Measurements from ENCODE around the gene PHF20.
"Not testable (repeated sequence)": the region's sequence is repeated elsewhere in the genome, so short reads cannot be mapped to it uniquely, and the experiment has no call there.

PHF20 gene

GRCh38 chr20:35783811-35784210 lies 12.0 kb downstream of the PHF20 start:
- not testable (repeated sequence) for DNase-seq

GRCh38 chr20:35785541-35785940 lies 13.7 kb downstream of the PHF20 start:
- not testable (repeated sequence) for DNase-seq

GRCh38 chr20:35788796-35789195 lies 17.0 kb downstream of the PHF20 start:
- peak; percentile 89 for DNase-seq

- DNase-seq = no peak
These were observed 19.3 kb downstream of the PHF20 start for GRCh38 chr20:35791097-35791496.

- DNase-seq = no peak
These were observed 20.0 kb downstream of the PHF20 start for GRCh38 chr20:35791821-35792220.

- DNase-seq = no peak
These were observed 20.9 kb downstream of the PHF20 start for GRCh38 chr20:35792740-35793139.

- DNase-seq = no peak
These were observed 24.8 kb downstream of the PHF20 start for GRCh38 chr20:35796571-35796970.

- DNase-seq = no peak
These were observed 30.1 kb downstream of the PHF20 start for GRCh38 chr20:35801865-35802264.

- no peak for DNase-seq
These were observed 34.3 kb downstream of the PHF20 start for GRCh38 chr20:35806075-35806474.

GRCh38 chr20:35807877-35808276 lies 36.1 kb downstream of the PHF20 start:
- no peak for DNase-seq

- no peak for DNase-seq
These were observed 48.9 kb downstream of the PHF20 start for GRCh38 chr20:35820715-35821114.

- no peak for DNase-seq
These were observed 50.0 kb downstream of the PHF20 start for GRCh38 chr20:35821807-35822242.

GRCh38 chr20:35823147-35823546 lies 51.3 kb downstream of the PHF20 start:
- no peak for DNase-seq

- no peak for DNase-seq
These were observed 52.1 kb downstream of the PHF20 start for GRCh38 chr20:35823937-35824336.

GRCh38 chr20:35826397-35826998 lies 54.7 kb downstream of the PHF20 start:
- DNase-seq = no peak

GRCh38 chr20:35828434-35828833 lies 56.6 kb downstream of the PHF20 start:
- DNase-seq = no peak

GRCh38 chr20:35828916-35829315 lies 57.1 kb downstream of the PHF20 start:
- DNase-seq = no peak

- DNase-seq = no peak
These were observed 58.4 kb downstream of the PHF20 start for GRCh38 chr20:35830264-35830663.

- DNase-seq = no peak
These were observed 59.2 kb downstream of the PHF20 start for GRCh38 chr20:35831029-35831428.

- DNase-seq = no peak
These were observed 60.2 kb downstream of the PHF20 start for GRCh38 chr20:35831971-35832370.

GRCh38 chr20:35833241-35833640 lies 61.4 kb downstream of the PHF20 start:
- DNase-seq = no peak

- DNase-seq = no peak
These were observed 65.9 kb downstream of the PHF20 start for GRCh38 chr20:35837577-35838195.

- no peak for DNase-seq
These were observed 66.4 kb downstream of the PHF20 start for GRCh38 chr20:35838205-35838604.

- no peak for DNase-seq
These were observed 68.1 kb downstream of the PHF20 start for GRCh38 chr20:35839904-35840303.

GRCh38 chr20:35840421-35840820 lies 68.6 kb downstream of the PHF20 start:
- no peak for DNase-seq

Data from DMS53 (cell line).